GM23338 (cell line): ENCODE data around the gene RHEBL1.

Source experiments
- CREB1 ChIP-seq: fragments of 250-450 bp; sonication (Bioruptor Pico); IDR thresholded peaks from 2 replicates; pipeline ENCODE4 v1.5.0; 2020; ENCODE audit warnings: low read depth, mild to moderate bottlenecking, moderate library complexity
- CTCF ChIP-seq, 2 experiments: fragments of 200-600 bp in 1 of 2; sonication (generic) in 1 of 2; conservative IDR thresholded peaks; 2 replicates each; pipeline versions ENCODE4 v1.5.1 to v1.6.1; 2016 to 2017; ENCODE audit warnings: antibody characterized with exemption in 2 of 2, low read depth in 2 of 2, mild to moderate bottlenecking in 2 of 2, moderate library complexity in 1 of 2
- EZH2 ChIP-seq: fragments of 200-600 bp; sonication (generic); IDR thresholded peaks from one replicate; pipeline ENCODE4 v1.8.0; 2017; ENCODE audit warnings: antibody characterized with exemption, mild to moderate bottlenecking, low read depth; ENCODE audit not compliant: unreplicated experiment
- EZH2phosphoT487 ChIP-seq: fragments of 200-600 bp; sonication (generic); IDR thresholded peaks from one replicate; pipeline ENCODE4 v1.8.1; 2018; ENCODE audit warnings: antibody characterized with exemption; ENCODE audit not compliant: unreplicated experiment
- POLR2AphosphoS5 ChIP-seq: IDR thresholded peaks from 2 replicates; pipeline ENCODE4 v1.6.1; 2016; ENCODE audit warnings: antibody characterized with exemption, low read depth
- REST ChIP-seq: IDR thresholded peaks from one replicate; pipeline ENCODE4 v1.6.1; 2018; ENCODE audit warnings: antibody characterized with exemption; ENCODE audit not compliant: unreplicated experiment

- TF ChIP-seq CTCF (conservative IDR thresholded peaks at IDR 0.05; ENCODE audit: low read depth in 2 of 2) = no peak
- no peak for TF ChIP-seq REST
- no peak for TF ChIP-seq POLR2AphosphoS5
- no peak for TF ChIP-seq EZH2
- no peak for TF ChIP-seq CREB1 (CRISPR knock-in tag)
- no peak for TF ChIP-seq EZH2phosphoT487
Measured at GRCh38 chr12:49040364-49040855, 29.4 kb downstream of the RHEBL1 start.
